Activated CD4-positive, alpha-beta T cell treated with anti-CD3 and anti-CD28 coated beads for 24 hours (primary cell): ENCODE measurements around the gene OAS2.
"Not testable (repeated sequence)": the region's sequence is repeated elsewhere in the genome, so short reads cannot be mapped to it uniquely, and the experiment has no call there.

Experiments used
- DNase-seq, 2 donors: peaks; one replicate each; pipeline ENCODE4 v3.0.0-alpha.2; 2020; ENCODE audit warnings: low read depth in 2 of 2

The OAS2 gene

DNA sequence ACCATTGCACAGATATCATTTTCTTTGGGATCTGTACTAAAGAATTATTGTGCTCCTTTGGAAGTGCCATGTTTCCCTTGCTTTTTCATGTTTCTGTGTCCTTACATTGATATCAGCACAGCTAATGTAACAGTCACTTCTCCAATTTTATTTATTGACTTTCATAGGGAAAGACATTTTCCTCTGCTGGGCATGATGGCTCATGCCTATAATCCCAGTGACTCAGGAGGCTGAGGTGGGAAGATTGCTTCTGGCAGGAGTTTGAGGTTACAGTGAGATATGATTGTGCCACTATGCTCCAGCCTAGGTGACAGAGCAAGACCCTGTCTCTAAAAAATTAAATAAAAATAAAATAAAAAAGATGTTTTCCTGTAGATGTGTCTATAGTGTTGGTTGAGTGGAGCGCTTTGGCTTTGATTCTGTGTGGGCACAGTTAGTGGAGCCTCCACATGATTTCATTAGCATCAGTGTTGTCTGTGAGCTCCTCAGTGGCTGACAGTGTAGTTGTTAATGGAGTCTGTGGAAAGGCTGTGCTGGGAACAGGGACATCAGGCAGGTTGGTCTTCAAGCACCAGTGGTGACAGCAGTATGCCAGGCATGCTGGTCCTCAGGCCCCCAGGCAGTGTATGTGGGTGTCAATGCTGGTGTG lies 7.4 kb downstream of the OAS2 start:
- no peak for DNase-seq

DNA sequence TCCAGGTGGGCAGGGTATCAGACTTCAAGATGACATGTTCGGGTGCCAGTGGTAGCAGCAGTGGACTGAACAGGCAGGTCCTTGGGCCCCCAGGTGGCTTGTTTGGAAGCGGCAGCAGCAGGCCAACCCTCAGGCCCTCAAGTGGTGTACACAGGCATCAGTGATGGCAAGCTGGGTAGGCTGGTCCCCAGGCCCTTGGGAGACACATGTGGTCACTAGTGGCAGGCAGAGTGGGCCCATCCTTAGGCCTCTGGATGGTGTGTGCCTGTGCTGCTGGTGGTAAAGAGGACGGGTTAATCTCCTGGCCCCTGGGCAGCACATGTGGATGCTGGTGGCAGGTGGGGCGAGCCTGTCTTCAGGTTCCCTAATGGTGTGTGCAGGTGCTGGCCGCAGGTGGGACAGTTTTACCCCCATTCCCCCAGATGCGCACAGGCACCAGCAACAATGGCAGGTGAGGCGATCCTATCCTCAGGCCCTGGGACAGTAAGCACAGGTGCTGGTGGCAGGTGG lies 8.0 kb downstream of the OAS2 start:
- no peak for DNase-seq

DNA sequence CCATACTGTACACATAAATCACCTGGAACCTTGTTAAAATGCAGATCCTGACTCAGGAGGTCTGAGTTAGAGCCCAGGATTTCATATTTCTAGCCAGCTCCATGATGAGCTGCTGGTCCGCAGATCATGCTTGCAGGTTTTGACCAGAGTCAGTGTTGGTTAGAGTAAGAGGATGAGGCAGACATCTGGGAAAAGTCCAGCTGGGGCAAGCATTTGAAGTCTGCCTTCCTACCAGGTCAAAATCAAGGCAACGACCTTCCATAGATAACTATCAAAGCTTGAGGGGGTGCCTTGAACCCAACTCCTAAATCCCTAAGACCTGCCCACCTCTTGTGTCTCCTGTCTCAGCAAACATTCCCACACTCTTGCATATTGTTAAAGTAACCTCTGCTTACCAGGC lies 9.2 kb downstream of the OAS2 start:
- no peak for DNase-seq

DNA sequence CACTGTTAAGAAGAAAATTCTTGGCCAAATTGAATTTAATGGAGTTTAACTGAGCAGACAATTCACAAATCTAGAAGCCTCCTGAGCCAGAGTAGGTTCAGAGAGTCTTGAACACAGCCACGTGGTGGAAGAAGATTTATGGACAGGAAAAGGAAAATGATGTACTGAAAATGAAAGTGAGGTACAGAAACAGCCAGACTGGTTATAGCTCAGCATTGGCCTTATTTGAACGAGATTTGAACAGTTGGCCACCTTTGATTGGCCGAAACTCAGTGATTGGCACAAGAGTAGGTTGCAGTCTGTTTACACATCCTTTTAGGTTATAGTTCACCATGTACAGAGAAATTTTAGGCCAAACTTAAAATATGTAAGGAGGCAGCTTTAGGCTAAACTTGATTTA lies 9.9 kb downstream of the OAS2 start:
- no peak for DNase-seq

DNA sequence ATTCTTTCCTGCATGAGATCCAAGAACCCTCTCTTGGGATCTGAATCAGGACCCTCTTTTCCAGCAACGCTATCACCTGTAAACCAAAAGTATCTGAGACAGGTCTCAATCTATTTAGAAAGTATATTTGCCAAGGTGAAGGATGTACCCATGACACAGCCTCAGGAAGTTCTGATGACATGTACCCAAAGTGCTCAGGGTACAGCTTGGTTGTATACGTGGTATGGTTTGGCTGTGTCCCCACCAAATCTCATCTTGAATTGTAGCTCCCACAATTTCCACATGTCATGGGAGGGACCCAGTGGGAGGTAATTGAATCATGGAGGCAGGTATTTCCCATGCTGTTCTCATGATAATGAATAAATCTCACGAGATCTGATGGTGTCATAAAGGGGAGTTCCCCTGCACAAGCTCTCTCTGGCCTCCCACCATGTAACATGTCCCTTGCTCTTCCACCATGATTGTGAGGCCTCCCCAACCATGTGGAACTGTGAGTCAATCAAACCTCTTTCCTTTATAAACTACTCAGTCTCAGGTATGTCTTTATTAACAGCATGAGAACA lies 10.6 kb downstream of the OAS2 start:
- DNase-seq = not testable (repeated sequence)

DNA sequence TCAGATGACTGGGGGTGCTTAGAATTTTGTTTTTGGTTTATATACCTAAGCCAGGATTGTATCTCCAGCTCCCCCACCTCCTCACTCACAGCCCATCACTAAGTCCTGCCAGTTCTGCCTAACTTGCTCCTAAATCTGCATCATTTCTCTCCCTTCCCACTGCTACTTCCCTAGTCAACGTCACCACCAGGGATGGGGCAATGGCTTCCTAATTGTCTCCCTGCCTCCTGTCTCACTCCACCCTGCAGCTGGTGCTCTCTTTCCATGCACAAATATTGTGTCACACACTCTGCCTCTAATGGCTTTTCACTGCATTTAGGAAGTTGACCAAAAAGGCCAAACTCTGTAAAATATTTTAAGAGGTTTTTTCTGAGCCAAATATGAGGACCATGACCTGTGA lies 11.5 kb downstream of the OAS2 start:
- no peak for DNase-seq

DNA sequence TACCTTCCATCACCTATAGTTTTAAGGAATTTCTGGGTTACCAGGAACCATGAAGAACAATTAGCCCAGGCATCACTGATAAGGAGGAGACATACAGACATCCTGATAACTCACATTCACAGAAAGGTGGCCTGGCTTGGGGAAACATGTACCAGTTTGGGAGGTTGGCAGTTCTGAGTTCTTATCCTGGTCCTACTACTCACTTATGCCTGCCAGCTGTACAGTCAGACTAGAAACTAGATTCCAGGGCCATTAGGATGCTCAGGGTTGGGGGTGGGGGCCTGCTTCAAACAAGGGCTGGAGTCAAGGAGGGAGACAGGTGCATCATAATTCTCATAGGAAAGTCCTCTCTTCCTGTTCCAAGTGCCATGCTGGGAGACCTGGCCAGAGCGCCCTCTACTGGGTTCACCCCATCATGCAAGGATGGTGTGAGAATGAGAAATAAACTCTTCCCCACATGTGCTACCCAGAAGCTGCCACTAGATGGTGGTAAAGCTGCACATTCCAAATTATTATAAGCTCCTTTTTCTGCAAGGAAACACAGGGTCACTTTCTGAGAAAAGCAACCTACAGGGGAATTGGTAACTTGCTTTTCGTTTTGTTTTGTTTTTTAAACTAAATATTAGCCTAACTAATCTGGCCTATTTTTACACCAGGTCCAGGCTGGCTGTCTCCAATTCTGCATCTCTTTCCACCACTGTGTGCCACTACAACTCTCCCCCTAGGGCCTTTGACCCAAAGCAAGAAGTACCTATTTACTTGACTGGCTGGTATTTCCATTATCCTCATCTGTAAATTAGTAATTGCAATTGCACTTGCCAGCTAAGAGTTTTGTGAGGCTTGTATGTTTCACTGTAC lies 14.5 kb downstream of the OAS2 start:
- peak in 1 of 2 donors; percentile 48 for DNase-seq

DNA sequence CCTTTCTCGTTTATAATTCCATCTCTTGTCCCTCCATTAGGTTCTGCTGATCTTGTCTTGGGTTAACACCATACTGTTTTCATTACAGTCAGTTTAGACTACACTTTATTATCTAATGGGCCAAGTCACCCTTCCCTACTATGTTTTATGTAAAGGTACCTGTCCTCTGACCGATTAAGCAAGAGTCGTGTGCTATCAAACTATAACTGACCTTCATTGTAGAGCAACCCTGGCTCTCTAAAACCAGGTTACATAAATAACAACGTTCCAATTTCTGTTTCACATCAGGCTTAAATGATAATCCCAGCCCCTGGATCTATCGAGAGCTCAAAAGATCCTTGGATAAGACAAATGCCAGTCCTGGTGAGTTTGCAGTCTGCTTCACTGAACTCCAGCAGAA lies 16.7 kb downstream of the OAS2 start:
- DNase-seq = no peak

DNA sequence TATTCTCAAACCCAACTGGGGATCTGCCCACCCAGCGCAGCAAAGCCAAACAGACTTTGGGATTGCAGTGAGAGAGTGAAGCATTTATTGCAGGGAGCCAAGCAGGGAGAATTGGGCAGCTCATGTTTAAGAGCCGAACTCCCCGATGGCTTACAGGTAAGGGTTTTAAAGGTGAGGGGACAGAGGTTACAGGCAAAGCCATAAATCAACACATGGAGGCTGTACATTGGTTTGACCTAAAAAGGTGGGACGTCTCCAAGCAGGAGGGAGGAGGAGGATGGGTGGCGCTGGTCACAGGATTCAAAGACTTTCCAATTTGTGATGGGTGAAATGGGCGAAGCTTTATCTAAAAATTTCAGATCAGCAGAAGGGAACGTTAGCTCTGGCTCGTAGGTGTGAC lies 18.2 kb downstream of the OAS2 start:
- no peak for DNase-seq

DNA sequence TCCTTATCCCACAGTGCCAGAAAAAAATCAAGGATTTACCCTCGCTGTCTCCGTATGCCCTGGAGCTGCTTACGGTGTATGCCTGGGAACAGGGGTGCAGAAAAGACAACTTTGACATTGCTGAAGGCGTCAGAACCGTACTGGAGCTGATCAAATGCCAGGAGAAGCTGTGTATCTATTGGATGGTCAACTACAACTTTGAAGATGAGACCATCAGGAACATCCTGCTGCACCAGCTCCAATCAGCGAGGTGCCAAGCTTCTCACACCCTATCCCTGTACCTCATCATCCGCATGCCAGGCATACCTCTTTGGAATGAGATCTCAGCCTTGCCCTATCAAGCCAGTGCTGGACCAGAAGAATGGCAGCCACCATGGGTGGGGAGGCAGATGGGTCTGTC lies 19.2 kb downstream of the OAS2 start:
- DNase-seq = no peak

DNA sequence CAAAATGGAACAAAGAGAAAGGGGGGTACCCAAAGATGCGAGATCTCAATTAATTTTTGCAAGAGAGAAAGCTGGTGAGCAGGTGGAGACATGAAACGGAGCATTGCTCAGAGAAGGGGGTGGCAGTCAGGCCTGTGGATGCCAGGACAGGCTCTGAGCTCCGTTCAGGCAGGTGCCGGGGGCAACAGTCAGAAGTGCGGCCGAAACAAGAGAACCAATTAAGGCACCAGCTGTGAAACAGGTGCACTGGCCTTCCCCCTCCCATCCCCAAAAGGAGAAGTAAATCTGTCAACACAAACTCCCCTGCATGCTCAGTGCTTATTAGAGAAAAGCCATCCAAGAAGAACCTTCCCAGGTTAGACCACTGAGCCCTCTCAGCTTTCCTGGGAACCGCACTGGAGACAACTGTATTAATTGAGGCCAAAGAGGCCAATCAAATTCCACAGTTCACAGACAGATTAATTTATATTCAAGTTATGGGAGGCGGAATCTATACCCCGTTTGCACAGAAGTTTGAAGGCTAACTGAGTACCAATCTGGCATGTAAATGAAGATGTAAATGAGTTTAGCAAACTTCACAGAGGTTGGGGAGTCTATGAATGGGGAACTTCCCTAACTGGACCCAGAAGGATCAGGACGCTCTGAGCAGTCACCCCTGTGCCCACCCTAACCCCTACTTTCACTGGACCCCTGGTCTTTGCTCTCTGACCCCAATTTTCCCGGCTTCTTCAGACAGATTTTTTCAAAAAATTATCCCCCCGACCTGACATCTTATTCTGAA lies 20.9 kb downstream of the OAS2 start:
- no peak for DNase-seq

DNA sequence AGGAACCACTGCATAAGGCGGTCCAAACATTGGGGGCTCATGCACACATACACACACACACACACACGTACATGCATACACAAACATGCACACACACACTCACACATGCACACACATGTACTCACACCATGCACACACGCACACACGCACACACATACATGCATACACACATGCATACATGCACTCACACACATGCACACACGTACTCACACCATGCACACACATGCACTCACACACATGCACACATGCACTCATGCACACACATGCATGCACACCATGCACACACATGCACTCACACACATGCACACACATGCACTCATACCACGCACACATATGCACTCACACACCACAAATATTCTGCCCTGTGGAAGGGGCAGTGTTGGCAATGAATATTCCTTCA lies 22.1 kb downstream of the OAS2 start:
- no peak for DNase-seq

DNA sequence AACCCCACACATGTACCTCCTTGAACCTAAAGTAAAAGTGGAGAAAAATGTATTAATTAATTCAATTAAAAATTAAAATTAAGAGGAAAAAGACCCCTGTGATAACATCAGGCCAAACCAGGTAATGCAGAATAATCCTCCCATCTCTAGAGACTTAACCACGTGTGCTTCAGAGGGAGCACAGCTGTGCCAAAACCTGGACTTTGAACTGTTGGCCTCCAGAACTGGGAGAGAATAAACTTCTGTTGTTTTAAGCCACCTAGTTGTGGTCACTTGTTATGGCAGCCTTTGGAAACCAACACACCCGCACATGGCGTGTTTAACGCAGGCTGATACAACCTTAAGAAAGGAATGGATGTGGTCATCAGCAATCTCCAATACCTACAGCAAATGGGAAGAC lies 23.8 kb downstream of the OAS2 start:
- DNase-seq = no peak

DNA sequence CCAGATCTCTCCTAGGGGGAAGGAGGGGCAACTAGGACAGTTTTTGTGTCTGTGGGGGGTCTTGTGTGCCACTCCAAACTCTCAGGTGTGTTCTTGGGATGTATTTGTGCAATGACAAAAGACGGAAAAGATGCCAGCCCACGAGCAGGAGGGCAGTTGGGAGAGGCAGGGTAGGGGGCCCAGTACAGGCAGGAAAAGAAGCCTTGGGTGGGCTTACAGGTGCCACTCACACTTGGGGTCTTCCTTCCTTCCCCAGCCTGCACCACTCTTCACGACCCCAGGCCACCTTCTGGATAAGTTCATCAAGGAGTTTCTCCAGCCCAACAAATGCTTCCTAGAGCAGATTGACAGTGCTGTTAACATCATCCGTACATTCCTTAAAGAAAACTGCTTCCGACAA lies 24.4 kb downstream of the OAS2 start:
- DNase-seq = no peak

DNA sequence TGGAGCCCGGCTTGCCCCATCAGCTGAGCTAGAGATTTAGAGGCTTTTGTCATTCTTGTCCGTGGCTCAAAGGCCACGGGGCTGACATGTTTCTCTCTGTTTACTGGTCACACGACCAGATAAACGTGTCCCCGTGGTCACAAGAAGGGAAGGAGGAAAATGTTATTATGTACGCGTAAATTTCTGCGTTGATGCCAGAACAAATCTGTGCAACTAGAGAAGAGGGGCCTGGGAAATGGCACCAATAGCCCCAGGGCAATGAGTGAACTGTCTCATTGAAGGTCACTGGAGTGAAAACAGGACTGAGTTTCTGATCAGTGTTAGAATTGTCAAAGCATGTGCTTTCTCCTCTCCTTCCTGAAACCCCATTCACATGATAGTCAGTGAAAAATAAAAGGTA lies 25.3 kb downstream of the OAS2 start:
- DNase-seq = no peak

DNA sequence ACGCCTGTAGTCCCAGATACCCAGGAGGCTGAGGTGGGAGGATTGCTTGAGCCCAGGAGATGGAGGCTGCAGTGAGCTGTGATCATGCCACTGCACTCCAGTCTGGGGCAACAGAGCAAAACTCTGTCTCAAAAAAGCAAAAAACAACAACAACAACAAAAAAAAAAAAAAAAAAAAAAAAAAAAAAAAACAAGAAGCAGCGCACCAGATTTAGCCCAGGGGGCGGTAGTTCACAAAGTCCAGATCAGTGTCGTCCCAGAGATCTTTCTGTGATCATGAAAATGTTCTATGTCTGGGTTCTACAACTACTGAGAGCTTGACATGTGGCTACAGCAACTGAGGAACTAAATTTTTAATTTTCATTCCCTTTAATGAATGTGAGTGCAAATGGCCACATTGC lies 27.4 kb downstream of the OAS2 start:
- DNase-seq = no peak

DNA sequence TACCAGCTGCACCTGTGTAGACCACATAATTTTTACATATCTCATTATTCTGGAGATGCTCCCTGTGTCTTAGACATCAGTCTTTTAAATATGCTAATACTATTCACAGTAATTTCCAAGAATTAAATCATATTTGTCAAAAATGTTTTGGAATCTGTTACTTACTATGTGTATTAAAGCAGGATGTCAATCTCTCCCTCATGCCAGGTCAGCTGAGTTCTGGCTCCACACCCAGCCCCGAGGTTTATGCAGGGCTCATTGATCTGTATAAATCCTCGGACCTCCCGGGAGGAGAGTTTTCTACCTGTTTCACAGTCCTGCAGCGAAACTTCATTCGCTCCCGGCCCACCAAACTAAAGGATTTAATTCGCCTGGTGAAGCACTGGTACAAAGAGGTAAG lies 27.9 kb downstream of the OAS2 start:
- DNase-seq = no peak

DNA sequence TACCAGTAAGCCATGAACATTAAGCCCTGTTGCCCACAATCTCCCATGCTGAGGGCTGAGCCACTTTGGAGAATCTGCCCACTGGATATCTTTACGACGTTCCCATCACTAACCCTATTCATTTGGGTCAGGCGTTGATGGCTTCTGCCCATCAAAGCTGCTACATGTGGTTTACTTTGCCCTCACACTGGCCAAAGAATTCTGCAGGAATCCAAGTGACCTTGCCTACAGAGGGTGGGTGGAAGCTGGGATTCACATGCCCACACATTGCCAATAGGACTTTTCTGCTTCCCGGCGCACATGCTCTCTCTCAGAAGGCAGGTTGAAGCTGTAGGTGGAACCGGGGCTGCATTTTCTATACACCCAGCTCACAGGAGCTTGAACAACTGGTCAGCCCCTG lies 28.3 kb downstream of the OAS2 start:
- DNase-seq = no peak

DNA sequence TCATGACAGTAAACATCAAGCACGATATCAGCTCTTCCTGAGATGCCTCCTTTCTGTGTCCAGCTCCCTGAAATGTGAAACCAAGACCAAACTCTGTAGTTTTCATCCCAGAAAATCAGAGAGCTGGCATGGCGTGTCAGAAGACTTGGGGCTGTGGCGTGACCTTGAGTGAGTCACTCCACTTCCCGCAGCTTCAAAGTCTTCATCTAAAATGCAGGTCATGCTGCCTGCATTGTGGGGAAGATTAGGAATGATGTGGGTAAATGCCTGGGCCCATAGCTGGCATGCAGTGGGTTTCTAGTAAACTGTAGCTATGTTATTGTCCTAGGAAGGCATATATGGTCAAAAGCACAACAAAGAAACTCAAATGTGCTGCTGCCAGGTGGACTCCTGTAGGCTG lies 28.8 kb downstream of the OAS2 start:
- no peak for DNase-seq

DNA sequence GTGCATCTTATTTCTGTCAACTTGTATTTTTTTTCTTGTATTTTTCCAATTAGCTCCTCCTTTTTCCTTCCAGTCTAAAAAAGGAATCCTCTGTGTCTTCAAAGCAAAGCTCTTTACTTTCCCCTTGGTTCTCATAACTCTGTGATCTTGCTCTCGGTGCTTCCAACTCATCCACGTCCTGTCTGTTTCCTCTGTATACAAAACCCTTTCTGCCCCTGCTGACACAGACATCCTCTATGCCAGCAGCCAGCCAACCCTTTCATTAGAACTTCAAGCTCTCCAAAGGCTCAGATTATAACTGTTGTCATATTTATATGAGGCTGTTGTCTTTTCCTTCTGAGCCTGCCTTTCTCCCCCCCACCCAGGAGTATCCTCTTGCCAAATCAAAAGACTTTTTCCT lies 32.4 kb downstream of the OAS2 start:
- no peak for DNase-seq

DNA sequence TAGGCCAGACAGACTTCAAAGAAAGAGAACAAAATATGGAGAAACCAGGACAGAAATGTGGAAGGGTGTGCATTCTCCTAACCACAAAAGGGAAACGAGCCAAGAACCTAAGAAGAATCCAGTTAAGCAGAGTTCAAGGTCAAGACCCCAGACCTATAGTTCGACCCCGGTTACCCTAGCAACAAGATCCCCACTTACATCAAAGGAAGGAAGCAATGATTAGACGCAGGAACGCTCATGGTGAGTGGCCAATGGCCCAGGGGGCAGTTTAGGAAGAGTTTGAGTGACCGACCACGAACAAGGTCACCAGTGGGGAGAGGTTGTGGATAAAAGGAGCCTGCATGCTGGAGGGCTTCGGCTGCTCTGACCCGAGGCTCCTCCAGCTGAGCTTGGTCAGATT lies 36.2 kb downstream of the OAS2 start:
- DNase-seq = no peak

DNA sequence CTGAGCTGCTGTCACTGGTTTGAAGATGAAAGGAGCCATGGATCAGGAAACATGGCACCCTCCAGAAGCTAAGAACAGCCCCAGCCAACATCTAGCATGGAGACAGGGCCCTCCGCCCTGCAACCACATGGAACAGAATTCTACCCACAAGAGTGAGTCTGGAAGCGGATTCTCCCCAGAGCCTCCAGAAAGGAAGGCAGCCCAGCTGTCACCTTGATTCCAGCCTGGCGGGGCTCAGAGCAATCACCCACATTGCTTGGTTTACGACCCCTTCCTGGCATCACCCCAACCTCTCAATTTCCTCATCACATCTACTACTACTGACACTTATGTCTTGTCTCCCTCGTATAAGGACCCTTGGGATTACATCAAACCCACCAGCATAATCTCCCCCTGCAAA lies 38.5 kb downstream of the OAS2 start:
- no peak for DNase-seq
